Thyroid gland (tissue), 4 donors: ENCODE data around the gene CENPVL2.

Source experiments
- CTCF ChIP-seq, 6 experiments: fragments of 200-600 bp in 3 of 6; fragments of 450-650 bp in 3 of 6; sonication (generic) in 3 of 6; IDR thresholded peaks; one replicate each; pipeline ENCODE4 v1.5.1; 2016 to 2019; ENCODE audit warnings: antibody characterized with exemption in 6 of 6, mild to moderate bottlenecking in 2 of 6, inconsistent platforms in 1 of 6, moderate library complexity in 1 of 6
- POLR2A ChIP-seq, 2 donors: fragments of 450-650 bp; IDR thresholded peaks; one replicate each; pipeline ENCODE4 v1.6.1; 2017; ENCODE audit warnings: antibody characterized with exemption in 2 of 2, mild to moderate bottlenecking in 2 of 2, moderate library complexity in 1 of 2

- TF ChIP-seq CTCF (IDR thresholded peaks at IDR 0.05) (peak in 1 of 6 experiments; percentile 11), POLR2A (IDR thresholded peaks at IDR 0.05) (no peak)
Measured at GRCh38 chrX:51641421-51642021, 41.1 kb downstream of the CENPVL2 start.
